ENCODE data around the gene HMGXB4.
A peak's percentile ranks its signal among the peaks of the same experiment; 100 is the strongest.

The HMGXB4 gene

DNA sequence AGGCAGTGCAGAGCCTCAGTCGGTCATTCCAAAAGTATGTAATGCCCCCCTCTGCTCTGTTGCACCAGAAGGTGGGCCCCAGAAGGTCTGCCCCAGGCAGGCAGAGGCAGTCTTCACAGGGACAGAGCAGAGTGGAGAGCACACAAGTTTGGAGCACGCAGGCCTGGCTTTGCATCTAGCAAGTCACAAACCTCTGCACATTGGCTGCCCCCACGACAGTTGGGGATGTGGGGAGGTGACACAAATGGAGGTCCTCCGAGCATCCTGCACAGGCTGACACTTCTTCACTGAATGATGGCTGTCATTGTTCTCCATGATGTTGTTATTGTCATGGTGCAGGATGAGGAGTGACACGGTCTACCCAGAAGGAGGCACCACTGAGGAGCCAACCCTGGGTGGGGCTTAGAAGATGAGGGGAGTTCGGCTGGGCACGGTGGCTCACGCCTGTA lies 54.3 kb downstream of the HMGXB4 start:
- no peak for DNase-seq

DNA sequence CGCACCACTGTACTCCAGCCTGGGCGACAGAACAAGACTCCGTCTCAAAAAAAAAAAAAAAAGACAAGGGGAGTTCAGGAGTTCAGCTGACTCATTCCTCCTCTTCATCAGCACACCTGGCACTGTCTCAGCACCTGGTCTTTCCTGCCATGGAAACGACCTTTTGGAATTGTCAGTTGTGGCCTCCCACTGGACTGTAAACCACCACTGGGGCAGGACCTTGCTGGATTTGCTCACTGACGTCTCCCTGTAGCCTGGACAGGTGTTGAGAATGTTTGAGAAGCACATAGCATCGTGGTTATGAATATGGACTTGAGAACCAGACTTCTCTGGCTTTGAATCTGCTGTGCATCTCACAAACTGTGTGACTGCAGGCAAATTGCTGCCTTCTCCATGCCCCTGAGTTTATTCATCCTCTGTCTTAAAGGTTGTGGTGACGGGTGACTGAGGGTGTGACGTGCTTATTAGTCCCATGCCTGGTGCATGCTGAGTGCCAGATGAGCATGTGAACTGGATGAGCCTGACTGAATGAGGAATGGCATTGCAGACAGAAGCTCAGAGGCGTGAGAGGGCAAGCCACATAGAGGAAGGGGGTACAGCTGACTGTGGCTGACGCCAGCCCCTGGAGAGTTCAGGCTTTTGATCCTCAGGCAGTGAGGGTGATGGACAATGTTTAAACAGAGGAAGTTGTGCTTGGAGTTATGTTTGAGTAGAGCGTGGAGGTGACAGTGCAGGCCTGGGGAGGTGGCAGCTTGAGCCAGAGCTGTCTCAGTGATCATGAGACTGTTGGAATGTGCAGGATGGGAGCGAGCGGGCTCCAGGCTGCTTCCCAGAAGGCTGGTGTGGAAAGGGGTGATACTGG lies 55.1 kb downstream of the HMGXB4 start:
- no peak for DNase-seq

DNA sequence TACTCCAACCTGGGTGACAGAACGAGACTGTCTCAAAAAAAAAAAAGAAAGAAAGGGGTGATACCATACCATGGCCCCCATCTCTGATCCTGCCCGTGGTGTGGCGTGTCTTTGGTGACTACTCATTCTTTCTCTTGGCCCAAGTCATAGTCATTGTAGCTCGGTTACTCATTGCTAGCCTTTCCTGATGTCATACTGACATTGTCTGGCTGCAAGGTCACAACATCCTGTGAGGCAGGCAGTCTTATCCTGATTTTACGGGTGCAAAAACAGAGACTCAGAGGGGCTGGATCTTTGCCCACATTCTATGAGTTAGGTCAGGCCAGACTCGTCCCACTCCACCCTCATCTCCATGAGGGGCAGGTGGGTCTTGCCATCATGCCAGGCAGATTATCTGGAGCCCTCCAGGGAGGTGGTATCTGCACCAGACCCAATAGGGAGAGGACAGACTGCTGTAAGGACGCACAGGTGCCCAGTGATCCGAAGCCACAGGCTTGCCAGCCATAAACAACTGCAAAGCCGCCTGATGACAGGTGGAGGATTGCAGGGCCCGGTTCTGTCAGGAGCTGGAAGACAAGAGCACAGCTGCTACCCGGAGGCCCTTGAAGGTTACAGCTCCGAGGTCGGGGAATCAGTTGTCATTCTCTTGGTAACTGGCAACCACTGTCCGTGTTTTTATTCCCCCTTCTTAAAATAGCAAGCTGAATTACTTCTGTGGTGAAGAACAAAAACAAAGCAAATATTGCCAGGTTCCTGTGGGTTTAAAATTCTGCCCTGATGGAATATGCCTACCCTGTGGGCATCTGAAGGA lies 56.2 kb downstream of the HMGXB4 start:
- DNase-seq = peak; percentile 10

DNA sequence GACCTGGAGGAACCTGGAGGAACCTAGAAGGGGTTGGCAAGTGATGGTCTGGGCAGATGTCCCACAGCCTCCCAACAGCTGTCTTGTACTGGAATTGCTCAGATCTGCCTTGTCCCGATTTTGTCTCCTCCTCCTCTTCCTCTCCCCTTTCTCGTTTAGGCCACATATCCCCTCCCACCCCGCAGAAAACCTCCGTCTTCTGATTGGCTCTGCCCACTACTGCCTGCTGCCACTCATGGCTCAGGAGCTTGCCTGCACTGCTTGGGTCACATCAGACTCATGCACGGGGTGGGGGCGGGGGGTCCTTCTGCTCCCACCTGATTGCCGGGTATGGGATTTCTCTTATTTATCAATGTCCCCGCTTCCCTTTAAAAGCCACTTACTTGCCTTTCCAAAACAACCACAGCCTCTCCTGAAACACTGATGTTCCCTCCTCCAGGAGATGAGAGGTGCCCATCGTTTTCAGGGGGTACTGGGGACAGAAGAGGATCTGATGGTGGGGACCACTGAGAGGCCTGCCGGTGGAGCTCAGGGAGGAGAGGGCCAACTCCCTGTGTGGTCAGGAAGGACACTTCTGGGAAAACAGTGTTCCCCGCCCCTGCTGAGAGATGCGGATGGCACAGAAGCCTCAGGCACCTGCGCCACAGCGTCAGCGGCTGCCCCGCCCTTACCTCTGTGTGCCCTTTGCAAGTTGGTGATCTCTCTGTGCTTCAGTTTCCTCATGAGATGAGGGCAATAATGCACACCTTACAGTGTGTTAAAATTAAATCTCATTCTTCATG lies 57.1 kb downstream of the HMGXB4 start:
- no peak for DNase-seq

DNA sequence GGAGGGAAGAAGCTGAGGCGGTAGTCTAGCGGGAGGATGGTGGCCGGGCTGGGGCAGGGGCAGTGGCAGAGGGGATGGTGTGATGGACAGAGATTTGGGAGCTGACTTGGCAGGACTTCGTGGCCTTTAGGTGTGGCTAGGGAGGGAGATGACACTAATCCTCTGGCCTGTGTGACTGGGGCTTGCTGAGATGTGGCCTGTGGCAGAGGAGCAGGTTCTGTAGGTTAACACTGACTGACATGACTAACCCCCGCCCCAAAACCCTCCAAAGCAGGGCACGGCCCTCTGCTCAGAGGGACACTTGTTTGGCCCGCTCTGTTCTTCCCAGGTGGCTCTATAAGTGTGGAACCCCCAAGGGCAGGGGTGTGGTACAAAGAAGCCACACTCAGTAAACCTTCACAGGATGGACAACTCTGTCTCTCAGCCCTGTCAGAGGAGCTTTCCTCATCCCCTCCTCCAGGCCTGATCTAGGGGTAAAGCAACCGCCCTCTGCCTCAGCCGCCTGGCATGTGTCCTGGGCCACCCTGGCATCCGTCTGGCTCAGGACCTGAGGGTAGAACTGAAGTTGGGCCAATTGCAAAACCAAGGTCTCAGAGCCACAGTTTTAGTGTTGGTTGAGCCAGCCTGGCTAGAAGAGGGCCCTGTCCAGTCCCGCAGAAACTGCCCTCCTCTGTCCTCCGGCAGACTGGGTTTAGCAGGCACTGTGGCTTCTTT lies 58.0 kb downstream of the HMGXB4 start:
- DNase-seq = no peak

DNA sequence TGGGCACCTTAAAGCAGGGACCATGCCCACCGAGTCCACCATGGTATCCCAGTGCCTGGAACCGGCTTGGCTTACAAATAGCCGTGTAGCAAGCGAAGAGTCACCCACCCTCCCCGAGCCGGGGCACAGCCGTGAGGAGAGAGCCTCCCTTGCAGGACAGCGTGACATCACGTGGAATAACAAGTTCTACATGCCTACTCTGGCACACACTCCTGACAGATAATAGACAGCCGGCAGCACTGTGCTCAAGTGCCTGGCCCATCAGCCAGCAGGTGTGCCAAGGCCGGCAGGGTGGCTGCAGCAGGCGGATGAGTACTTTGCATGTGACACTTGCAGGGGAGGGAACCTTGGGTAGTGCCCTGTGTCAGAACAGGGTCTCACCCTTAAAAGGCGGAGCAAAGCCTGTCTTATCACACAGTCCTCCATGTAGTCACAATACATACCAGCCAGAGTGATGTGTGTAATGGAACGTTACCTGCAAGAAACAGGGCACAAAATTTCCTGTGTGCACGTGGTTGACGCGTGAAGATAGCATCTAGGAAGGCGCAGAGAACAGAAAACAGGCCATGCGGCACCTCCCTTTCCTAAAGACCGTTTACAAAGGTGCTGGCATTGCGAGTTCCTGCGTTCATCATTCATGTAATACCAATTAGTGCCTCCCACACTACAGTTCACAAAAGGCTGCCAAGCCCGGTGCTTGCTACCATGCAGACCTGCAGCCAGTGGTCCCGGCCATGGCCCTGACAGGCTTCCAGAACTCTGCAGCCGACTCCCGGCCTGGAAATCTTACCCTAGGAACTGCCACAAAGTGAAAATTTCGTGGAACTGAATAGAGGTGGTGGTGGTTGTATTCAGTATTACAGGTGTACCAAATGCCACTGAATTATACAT lies 58.8 kb downstream of the HMGXB4 start:
- peak; percentile 26 for DNase-seq

DNA sequence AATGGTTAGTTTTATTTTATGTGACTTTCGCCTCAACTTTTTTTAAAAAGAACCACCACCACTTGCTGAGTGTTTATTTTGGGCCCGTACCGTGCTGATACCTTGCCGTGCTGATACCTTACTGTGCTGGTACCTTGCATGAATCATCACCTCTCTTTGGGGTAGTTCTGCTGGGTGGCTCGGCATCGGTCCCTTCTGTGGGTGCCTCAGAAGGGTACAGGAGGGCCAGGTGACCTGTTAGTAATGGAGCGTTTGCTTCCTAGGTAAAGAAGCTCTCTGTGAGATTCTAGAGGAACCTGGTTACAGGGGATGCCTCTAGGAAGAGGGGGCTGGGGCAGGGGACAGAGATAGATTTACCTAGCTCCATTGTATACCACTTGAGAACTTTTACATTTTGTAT lies 59.5 kb downstream of the HMGXB4 start:
- DNase-seq = no peak

DNA sequence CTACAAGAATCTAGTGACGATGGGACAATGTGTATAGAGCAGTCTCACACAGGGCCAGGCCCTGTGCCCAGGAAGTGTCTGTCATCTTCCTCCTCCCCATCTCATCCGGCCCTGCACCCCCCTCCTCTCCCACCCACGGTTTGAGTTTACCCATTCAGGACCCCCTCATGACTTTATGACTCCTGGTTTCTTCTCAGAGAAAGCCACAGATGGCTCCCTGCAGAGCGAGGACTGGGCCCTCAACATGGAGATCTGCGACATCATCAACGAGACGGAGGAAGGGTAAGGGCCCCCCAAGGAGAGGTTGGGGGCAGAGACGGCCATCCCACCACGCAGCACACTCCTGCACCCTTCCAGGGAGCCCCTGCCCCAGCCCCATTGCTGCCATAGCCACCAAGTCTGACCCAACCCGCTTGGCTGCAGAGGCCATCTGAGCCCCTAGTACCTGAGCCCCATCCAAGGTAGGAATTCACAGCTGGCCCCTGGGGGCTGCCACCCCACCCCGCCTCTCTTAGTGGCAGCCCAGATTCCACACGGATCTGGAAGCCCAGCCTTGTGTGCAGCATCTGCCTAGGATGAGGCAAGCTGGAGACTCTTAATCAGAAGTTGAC lies 60.5 kb downstream of the HMGXB4 start:
- DNase-seq = no peak

DNA sequence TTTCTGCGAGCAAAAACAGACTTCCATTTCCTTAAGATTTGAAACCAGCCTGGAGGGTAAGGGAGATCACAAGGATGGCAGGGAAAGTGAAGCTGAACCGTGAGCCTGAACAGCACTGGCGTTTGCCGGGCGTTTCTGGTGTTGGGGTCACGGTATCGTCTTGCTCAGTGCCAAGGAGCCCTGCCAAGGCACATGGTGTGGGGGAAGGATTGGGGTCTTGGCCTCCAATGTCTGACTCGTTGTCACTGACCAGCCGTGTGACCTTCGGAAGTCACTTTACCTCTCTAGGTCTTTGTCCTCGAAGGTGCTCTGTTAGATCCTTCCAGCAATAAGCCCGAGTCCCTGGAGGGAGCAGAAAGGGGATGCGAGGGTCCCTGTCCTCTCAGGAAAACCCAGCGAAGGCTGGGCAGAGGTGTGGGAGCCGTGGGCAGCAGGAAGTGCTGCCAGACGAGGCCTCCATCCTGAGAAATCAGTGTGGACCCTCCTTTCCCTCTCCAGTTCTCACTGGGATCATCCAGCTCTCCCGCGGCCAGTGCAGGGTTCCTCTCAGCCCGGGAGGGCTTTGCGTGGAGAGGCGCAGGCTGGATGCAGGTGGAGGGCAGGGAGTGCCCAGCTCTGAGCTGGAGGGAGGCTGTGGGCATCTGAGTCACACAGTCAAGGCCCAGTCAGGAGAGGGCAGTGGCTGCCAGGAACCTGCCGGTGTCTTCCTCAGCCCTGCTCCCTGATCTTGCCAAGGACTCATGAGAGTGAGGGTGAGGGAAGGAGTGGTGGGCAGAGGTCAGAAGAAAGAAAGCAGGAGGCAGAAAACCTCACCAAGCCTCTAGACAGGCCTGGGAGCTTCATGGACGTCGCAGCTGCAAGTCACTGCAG lies 61.3 kb downstream of the HMGXB4 start:
- DNase-seq = no peak

DNA sequence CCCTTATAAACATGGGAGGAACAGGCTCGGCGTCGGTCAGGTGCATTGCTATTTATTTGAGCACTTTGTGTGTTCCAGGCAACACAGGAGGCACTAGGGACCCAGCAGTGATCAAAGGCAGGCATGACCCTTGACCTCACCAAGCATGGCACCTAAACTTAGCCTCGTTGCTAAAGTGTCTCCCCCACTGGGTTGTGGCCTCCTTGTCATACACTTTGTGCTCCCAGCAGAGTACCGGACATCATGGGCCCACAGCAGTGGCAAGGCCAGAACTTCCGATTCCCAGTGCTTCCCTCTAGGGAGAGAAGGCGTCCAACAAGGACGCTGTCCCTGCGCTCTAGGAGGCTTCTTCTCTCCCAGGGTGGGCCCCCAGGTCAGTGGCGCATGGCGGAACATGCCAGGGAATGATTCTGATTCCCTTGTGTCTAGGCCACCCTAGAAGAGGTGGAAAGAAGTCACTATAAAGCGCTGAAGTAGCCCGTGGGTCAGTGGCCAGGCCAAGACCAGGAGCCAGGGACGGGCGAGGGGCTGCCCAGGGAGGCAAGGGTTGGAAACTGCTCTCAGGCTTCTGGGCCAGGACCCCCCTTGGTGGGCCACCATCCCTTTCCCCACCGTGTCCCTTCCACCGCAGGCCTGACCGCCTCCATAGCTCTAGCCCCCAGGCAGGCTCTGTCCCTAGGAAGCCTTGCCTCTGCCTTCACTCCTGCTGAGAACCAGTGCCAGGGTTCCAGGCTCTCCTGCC lies 62.1 kb downstream of the HMGXB4 start:
- DNase-seq = no peak

DNA sequence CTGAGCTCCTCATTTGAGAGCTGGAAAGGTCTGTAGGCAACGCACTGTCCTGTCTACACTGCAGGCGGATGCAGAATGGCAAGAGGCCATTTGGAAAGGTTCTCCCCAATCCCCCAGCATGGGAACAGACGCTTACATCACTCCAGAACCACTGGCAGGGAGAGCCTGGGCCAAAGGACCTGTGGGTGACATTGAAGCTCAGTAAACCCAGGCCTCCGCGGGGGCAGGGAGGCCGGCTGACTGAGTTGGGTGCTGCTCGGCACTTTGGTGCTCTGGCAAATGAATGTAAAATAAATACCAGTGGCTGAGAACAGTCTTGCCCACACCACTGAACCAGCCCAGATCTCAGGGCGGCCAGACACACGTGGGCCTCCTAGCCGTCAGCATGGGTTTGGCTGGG lies 64.8 kb downstream of the HMGXB4 start:
- no peak for DNase-seq

DNA sequence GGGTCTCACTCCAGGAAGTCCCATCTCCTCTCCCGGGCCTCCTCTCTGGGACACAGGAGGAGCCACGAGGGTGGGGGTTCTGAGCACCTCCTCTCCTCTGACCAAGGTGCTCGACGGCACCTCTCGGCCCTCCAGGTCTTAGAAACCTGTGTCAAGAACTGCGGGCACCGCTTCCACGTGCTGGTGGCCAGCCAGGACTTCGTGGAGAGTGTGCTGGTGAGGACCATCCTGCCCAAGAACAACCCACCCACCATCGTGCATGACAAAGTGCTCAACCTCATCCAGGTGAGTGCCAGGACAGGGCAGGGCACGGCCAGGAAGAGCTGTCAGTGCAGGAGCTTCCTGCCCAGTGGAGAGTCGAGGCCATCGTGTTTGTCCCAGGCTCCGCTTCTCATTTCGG lies 65.6 kb downstream of the HMGXB4 start:
- DNase-seq = no peak

DNA sequence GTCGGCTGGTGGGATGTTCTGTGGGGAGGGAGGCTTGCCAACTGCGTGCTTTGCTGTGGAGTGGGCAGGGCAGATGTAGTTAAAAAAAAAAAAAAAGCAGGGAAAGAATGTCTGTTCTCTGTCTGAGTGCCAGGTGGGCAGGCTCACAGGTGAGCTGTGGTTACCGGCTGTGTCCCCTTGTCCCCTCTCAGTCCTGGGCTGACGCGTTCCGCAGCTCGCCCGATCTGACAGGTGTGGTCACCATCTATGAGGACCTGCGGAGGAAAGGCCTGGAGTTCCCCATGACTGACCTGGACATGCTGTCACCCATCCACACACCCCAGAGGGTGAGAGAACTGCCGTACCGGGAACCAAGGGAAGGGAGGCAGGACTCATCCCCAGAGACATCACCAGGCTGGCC lies 66.0 kb downstream of the HMGXB4 start:
- no peak for DNase-seq

DNA sequence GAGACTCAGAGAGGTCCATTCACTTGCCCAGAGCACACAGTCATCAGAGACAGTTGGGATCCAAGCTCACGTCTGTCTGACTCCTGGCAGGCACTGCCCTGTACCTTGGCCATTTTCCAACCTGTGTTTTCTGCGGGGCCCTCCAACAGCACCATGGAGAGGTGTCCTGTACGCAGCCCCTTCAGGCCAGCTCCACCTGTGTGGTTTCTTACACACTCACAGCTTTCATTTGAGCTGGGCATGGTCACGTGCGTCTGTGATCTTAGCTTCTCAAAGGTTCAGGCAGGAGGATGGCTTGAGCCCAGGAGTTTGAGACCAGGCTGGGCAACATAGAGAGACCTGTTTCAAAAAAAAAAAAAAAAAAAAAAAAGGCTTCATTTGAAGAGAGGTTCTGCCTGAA lies 66.8 kb downstream of the HMGXB4 start:
- no peak for DNase-seq

DNA sequence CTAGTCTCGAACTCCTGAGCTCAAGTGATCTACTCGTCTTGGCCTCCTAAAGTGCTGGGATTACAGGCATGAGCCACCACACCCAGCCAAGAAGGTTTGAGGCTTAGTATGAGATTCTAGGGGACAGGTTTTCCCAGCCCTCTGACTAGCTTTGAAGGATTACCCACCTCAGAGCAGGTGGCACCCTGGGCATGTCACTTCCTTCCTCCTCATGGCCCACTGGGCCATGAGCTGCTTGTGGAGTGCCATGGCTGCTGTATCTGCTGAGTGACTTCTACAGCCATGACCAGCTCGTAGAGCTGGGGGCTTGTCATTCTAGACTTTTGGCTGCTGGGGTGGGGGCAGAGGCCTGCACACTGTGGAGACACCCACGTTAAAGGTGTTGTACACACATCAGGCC lies 67.5 kb downstream of the HMGXB4 start:
- DNase-seq = no peak

DNA sequence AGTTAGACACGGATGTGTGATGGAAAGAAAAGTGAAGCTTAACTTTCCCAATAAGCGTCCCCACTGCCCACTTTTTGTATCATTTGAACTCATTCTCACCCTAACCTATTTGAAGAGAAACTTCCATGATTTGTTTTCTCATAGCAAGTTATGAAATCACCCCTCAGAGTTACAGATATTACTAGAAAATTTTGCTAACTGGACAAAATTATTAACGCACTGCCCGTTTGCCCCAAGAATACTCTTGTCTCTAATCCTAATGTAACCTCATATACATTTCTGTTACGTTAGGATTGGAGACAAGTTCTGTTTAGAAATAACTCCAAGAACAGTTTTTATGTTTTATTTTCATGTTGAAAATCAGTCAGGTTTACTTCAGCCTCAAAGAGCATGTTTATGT lies 67.9 kb downstream of the HMGXB4 start:
- no peak for DNase-seq

DNA sequence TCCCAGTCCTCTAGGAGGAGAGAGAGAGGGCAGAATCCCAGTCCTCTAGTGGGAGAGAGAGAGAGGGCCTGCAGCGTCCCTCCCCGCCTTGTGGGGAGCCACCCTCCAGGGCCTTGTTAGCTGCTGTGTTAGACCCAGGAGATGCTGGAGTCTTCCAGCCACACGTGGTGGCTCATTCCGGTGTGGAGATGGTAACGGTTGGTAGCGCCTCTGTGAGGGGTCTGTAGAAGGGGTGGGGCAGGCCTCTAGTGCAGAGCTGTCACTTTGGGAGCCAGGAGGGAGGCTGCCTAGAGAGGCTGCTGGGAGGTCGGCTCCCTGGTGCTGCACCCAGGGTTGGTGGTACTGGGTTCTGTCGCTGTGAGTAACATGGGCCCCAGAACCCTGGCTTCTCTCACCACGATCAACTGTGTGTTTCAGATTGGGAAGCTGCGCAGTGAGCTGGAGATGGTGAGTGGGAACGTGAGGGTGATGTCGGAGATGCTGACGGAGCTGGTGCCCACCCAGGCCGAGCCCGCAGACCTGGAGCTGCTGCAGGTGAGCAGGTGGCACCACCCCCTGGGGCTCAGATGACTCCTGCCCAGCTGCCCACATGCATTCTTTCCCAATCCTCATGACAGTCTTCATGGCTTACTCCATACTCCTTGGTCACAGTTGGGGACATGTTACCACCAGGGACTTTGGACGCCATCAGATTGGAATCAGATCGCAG lies 69.7 kb downstream of the HMGXB4 start:
- no peak for DNase-seq

DNA sequence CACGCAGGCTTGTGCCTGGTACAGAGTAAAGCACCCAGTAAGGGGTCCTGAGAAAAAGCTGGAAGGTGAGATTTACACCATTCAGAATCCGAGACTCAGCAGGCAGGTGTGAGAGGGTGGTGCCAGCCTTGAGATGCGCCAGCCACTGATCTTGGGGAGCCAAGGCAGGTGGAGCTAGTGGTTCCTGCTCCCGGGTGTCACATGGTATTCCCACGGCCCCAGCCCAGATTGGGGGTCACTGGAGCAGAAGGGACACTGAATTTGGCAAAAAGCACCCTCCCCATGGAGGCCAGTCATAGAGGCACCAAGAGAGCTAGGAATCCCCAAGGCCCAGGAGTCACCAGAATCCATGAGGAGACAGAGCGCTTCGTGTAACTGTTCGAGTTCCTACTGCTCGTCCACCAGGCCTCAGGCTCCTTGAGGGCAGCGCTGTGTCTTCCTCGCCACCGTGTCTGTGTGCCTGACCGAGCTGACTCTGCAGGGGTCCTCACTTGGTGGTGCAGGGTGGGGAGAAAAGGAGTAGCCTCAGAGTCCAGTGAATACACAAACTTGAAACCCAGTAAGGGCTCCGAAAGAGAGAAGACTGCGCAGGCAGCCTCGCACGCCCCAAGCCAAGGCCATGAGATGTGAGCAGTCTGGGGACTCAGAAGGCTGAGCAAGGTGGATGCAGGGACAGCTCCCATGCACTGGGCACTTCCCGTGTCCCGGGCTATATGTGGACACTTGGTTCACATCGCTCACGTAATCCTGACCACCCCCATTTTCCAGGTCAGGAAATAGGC lies 70.6 kb downstream of the HMGXB4 start:
- no peak for DNase-seq
